Sigmoid colon (tissue), 7 donors: Measurements from ENCODE around the gene ABCB6. TPM values are rescaled to one million over a fixed set of nuclear protein-coding genes. Genes with fewer than 3 reads are reported as not detected.

Experiments
- DNase-seq: peaks from one replicate; pipeline ENCODE4 v3.0.0-alpha.2; 2019
- H3K27ac ChIP-seq, 4 donors: fragments of 200-600 bp; sonication (generic); one replicate each; pipeline ENCODE4 v1.5.1; 2016 to 2019; ENCODE audit warnings: mild to moderate bottlenecking in 1 of 4
- H3K27me3 ChIP-seq, 3 donors: fragments of 200-600 bp; sonication (generic); one replicate each; pipeline ENCODE4 v1.5.1; 2019; ENCODE audit warnings: mild to moderate bottlenecking in 1 of 3
- H3K36me3 ChIP-seq, 4 donors: fragments of 200-600 bp; sonication (generic); one replicate each; pipeline ENCODE4 v1.5.1; 2016 to 2019
- H3K4me1 ChIP-seq, 4 donors: fragments of 200-600 bp; sonication (generic); one replicate each; pipeline ENCODE4 v1.5.1; 2017 to 2019
- H3K4me3 ChIP-seq, 4 donors: fragments of 200-600 bp; sonication (generic); one replicate each; pipeline ENCODE4 v1.5.1; 2017 to 2019; ENCODE audit warnings: mild to moderate bottlenecking in 2 of 4, moderate library complexity in 1 of 4
- H3K9me3 ChIP-seq, 4 donors: fragments of 200-600 bp in 3 of 4; sonication (generic) in 3 of 4; one replicate each; pipeline versions ENCODE4 v1.5.1 to v1.6.1; 2013 to 2019
- EP300 ChIP-seq, 4 donors: sonication (generic); formaldehyde crosslinking; IDR thresholded peaks; one replicate each; pipeline ENCODE4 v1.6.1; 2017; ENCODE audit warnings: antibody characterized with exemption in 4 of 4
- POLR2A ChIP-seq, 2 donors: fragments of 450-650 bp; IDR thresholded peaks; one replicate each; pipeline ENCODE4 v1.6.1; 2016; ENCODE audit warnings: antibody characterized with exemption in 2 of 2, mild to moderate bottlenecking in 2 of 2, moderate library complexity in 2 of 2
- POLR2AphosphoS5 ChIP-seq, 4 donors: sonication (generic); formaldehyde crosslinking; IDR thresholded peaks; one replicate each; pipeline ENCODE4 v1.6.1; 2017; ENCODE audit warnings: antibody characterized with exemption in 4 of 4
- WGBS, 2 donors: extraction: QIAGEN DNeasy Blood & Tissue Kit; methylation state at CpG; one replicate each; pipeline ENCODE4 v1.1.7; 2013; 5-methylcytosine and 5-hydroxymethylcytosine counted together
- intact Hi-C: fragments of 100-400 bp; cut with DNase I; formaldehyde crosslinking; loops from one replicate; pipeline ENCODE4 v1.15.1; 2023
- polyA plus RNA-seq, 3 donors: library from polyadenylated mRNA; stranded (reverse); fragments of 200-250 nt; gene quantifications; one replicate each; pipeline ENCODE4 v1.2.3, GENCODE V29; 2013
- total RNA-seq, 4 donors: library from RNA; depleted of rRNA; stranded (reverse); fragments of >200 nt; gene quantifications; one replicate each; pipeline ENCODE4 v1.1.0, GENCODE V29; 2016
- TF ChIP-seq, protein P1 (sequence below), 4 experiments: fragments of 450-650 bp in 3 of 4; fragments of 200-600 bp in 1 of 4; IDR thresholded peaks; one replicate each; pipeline ENCODE4 v1.5.1; 2016 to 2019; ENCODE audit warnings: antibody characterized with exemption in 4 of 4, mild to moderate bottlenecking in 3 of 4, moderate library complexity in 2 of 4
- donor health status: healthy with polysubstance abuse.
- donor health status: Bipolar disorder and iron deficiency.
- donor health status: healthy.

The ABCB6 gene
- total and polyA plus RNA-seq, 7 donors: 4.8 to 39.3 (median 16.1) TPM; not detected in 1

GRCh38 chr2:219246559-219246958, 27.8 kb upstream of the ABCB6 start:
- DNase-seq: no peak

GRCh38 chr2:219245899-219246230, 27.1 kb upstream of the ABCB6 start:
- no peak for DNase-seq
- 5 to 14% methylated on average over 10 of the region's 10 CpGs for WGBS, 2 donors
- Histone ChIP-seq H3K9me3 (no peaks in the 10 kb centered on the region), H3K4me1 (peaks cover 0 to 51% (median 49%) of the 10 kb centered on the region in 4 donors), H3K27ac (peak overlapping the region; percentile 87 to 97 (median 92)), H3K36me3 (peaks cover 0 to 32% (median 8%) of the 10 kb centered on the region in 4 donors), H3K27me3 (no peaks in the 10 kb centered on the region), H3K4me3 (peak overlapping the region; percentile 62 to 89 (median 74))
- intact Hi-C loops: loop anchor here (2.0 kb wide), 1 partner anchor 15 kb away; no protein-coding TSS in a partner anchor
- TF ChIP-seq EP300 (IDR thresholded peaks at IDR 0.05): no peak
- no peak for TF ChIP-seq POLR2AphosphoS5 (IDR thresholded peaks at IDR 0.05)
- TF ChIP-seq, protein P1, sequence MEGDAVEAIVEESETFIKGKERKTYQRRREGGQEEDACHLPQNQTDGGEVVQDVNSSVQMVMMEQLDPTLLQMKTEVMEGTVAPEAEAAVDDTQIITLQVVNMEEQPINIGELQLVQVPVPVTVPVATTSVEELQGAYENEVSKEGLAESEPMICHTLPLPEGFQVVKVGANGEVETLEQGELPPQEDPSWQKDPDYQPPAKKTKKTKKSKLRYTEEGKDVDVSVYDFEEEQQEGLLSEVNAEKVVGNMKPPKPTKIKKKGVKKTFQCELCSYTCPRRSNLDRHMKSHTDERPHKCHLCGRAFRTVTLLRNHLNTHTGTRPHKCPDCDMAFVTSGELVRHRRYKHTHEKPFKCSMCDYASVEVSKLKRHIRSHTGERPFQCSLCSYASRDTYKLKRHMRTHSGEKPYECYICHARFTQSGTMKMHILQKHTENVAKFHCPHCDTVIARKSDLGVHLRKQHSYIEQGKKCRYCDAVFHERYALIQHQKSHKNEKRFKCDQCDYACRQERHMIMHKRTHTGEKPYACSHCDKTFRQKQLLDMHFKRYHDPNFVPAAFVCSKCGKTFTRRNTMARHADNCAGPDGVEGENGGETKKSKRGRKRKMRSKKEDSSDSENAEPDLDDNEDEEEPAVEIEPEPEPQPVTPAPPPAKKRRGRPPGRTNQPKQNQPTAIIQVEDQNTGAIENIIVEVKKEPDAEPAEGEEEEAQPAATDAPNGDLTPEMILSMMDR (IDR thresholded peaks at IDR 0.05): no peak

More at GRCh38 chr2:219246559-219246958, 27.8 kb upstream of the ABCB6 start:
- Histone ChIP-seq H3K4me3 (no peak overlapping the region), H3K27ac (peak overlapping the region; percentile 87 to 97 (median 92)), H3K36me3 (peaks cover 0 to 39% (median 8%) of the 10 kb centered on the region in 4 donors), H3K9me3 (no peaks in the 10 kb centered on the region), H3K27me3 (no peaks in the 10 kb centered on the region), H3K4me1 (peaks cover 0 to 53% (median 53%) of the 10 kb centered on the region in 4 donors)
- WGBS, 2 donors: 94% methylated on average over 10 of the region's 10 CpGs
- no peak for TF ChIP-seq EP300 (IDR thresholded peaks at IDR 0.05)
- TF ChIP-seq, protein P1 (IDR thresholded peaks at IDR 0.05): no peak
- TF ChIP-seq POLR2A (IDR thresholded peaks at IDR 0.05): no peak
- no peak for TF ChIP-seq POLR2AphosphoS5 (IDR thresholded peaks at IDR 0.05)
- intact Hi-C loops: no loop called here

DNA sequence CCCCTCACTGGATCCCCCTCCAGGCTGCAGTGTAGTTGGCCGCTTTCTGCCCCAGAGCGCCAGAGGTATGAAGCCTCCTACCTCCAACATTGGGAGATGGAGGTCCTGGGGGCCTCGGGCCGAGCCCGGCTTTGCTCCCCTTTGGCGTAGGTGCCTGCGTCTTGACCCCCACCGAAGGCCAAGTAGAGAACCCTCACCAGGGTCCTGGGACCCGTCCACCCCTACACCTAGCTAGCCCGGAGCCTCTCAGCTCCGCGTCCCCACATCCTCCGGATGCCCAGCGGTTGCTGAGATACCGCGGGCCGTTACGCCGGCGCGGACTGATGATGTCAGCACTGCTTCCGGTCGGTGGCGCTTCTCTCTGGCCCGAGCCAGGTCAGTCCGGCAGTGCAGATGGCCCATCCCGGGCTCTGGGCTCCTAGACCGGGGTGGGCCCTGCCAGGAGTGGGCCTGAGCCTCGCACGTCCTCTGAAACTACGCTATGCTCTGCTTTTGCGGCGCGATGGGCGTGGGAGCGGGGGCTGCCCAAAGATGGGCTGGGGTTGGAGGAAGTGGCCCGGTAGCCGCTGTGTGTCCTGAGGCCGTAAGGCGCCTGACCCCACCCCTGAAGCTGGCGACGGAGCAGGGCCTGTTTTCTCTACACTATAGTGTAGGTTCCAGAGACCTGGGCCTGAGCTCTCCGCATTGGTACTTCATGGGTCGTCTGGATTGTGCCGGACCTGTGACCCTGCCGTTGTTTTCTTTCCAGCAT, 26.6 kb upstream of the ABCB6 start, which contains the start of the genes GLB1L and STK16:
Gene GLB1L (minus strand): TSS at position 297 of the 751 bp plus-strand sequence. CDS start 1,871 bp downstream, outside the sequence.
Gene STK16 (plus strand): TSS at position 332 of the 751 bp plus-strand sequence. CDS start 521 bp downstream, outside the sequence.
- WGBS, 2 donors: 1% methylated on average over 46 of the region's 46 CpGs
- intact Hi-C loops: loop anchor here (2.0 kb wide), 1 partner anchor 15 kb away; no protein-coding TSS in a partner anchor
- H3K27me3 ChIP-seq: no peaks in the 10 kb centered on the region
- H3K27ac ChIP-seq: peak within 1 kb of the TSS; percentile 87 to 97 (median 92)
- peak within 1 kb of the TSS; percentile 62 to 89 (median 74) for H3K4me3 ChIP-seq
- H3K4me1 ChIP-seq: peaks cover 0 to 47% (median 44%) of the 10 kb centered on the region in 4 donors
- no peaks in the 10 kb centered on the region for H3K9me3 ChIP-seq
- H3K36me3 ChIP-seq: peaks cover 0 to 26% (median 8%) of the 10 kb centered on the region in 4 donors
- peak; percentile 97 for DNase-seq
- TF ChIP-seq, protein P1 (IDR thresholded peaks at IDR 0.05): no peak
- TF ChIP-seq EP300 (IDR thresholded peaks at IDR 0.05) (peak in 1 of 4 donors; percentile 59), POLR2A (IDR thresholded peaks at IDR 0.05) (peak; percentile 83), POLR2AphosphoS5 (IDR thresholded peaks at IDR 0.05) (peak; percentile 91 to 97 (median 95))

DNA sequence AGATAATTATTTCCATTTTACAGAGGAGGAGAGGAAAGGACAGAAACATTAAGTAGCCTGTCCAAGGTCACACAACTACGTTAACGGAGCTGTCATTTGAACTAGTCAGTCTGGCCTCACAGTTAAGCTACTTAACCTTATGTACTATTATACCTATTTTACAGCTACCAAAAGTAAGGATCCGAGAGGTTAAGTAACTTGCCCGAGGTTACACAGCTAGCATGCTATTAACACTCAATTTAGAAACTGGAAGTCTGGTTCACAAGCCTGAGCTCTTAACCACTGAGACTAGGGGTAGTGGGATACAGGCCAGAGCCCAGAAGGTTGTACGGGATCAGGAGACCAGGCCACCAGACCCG, 26.0 kb upstream of the ABCB6 start:
- intact Hi-C loops: loop anchor here (2.0 kb wide), 1 partner anchor 14 kb away; no protein-coding TSS in a partner anchor
- H3K4me1 ChIP-seq: peaks cover 0 to 41% (median 38%) of the 10 kb centered on the region in 4 donors
- peak overlapping the region; percentile 87 to 97 (median 92) for H3K27ac ChIP-seq
- H3K4me3 ChIP-seq: peak overlapping the region; percentile 62 to 89 (median 74)
- 24 to 40% methylated on average over 6 of the region's 6 CpGs for WGBS, 2 donors
- no peaks in the 10 kb centered on the region for H3K27me3 ChIP-seq
- peaks cover 0 to 29% (median 8%) of the 10 kb centered on the region in 4 donors for H3K36me3 ChIP-seq
- no peaks in the 10 kb centered on the region for H3K9me3 ChIP-seq
- no peak for TF ChIP-seq EP300 (IDR thresholded peaks at IDR 0.05)
- no peak for DNase-seq

- H3K9me3 ChIP-seq: no peaks in the 10 kb centered on the region
- H3K27ac ChIP-seq: peak overlapping the region in 3 of 4 donors; percentile 49 to 87 (median 52)
- intact Hi-C loops: no loop called here
- peak; percentile 81 for DNase-seq
- WGBS, 2 donors: 26 to 49% methylated on average over 28 of the region's 28 CpGs
- peak overlapping the region; percentile 11 to 42 (median 34) for H3K4me3 ChIP-seq
- peaks cover 0 to 37% (median 7%) of the 10 kb centered on the region in 4 donors for H3K36me3 ChIP-seq
- TF ChIP-seq POLR2AphosphoS5 (IDR thresholded peaks at IDR 0.05) (peak in 2 of 4 donors; percentile 61 to 65), EP300 (IDR thresholded peaks at IDR 0.05) (no peak)
- TF ChIP-seq, protein P1 (IDR thresholded peaks at IDR 0.05): no peak
- H3K27me3 ChIP-seq: no peaks in the 10 kb centered on the region
- H3K4me1 ChIP-seq: peaks cover 0 to 27% (median 24%) of the 10 kb centered on the region in 4 donors
These were observed 24.6 kb upstream of the ABCB6 start for GRCh38 chr2:219243291-219243761.
